GM15510 (cell line): Measurements from ENCODE around the gene NECAB2.

Experiments used
- POLR2A ChIP-seq: IDR thresholded peaks from 3 replicates; pipeline ENCODE4 v1.6.1; 2011; ENCODE audit warnings: borderline replicate concordance; ENCODE audit not compliant: insufficient read length; ENCODE audit errors: extremely low read depth

NECAB2 gene

DNA sequence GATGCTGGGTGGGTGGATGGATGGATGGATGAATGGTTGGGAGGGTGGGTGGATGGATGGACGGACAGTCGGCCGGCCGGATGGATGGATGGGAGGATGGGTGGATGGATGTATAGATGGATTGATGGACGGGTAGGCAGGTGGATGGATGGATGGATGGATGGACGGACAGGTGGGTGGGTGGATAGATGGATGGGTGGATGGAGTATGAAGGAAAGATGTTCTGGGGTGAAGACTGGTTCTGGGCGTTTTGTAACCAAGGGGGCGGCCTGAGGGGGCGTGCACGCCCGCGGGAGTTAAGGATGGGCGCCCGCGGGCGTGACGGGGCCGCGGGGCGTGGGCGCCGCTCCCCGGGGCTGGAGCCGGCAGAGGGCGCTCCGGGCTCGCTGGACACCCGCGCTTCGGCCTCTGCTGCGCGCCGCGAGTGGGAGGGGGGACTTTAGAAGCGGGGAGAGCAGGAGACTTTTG is at the start of gene NECAB2:
TSS of gene NECAB2 (plus strand) at position 407 of the 468 bp plus-strand sequence. CDS start 405 bp downstream, outside the sequence.
- no peak for TF ChIP-seq POLR2A

DNA sequence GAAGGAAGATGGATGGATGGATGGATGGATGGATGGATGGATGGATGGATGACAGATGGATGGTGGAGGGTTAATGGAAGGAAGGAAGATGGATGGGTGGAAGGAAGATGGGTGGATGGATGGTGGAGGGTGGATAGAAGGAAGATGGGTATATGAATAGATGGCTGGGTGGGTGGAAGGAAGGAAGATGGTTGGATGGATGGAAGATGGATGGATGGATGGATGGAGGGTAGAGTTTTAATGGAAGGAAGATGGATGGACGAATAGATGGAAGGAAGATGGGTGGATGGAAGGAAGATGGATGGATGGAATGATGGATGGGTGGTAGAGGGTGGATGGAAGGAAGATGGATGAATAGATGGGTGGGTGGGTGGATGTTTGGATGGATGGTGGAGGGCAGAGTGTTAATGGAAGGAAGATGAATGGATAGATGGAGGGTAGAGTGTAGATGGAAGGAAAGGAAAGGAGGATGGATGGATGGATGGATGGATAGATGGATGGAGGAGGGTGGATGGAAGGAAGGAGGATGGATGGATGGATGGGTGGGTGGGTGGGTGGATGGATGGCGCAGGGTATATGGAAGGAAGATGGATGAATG is 47.1 kb upstream of the NECAB2 start:
- TF ChIP-seq POLR2A, result no peak

DNA sequence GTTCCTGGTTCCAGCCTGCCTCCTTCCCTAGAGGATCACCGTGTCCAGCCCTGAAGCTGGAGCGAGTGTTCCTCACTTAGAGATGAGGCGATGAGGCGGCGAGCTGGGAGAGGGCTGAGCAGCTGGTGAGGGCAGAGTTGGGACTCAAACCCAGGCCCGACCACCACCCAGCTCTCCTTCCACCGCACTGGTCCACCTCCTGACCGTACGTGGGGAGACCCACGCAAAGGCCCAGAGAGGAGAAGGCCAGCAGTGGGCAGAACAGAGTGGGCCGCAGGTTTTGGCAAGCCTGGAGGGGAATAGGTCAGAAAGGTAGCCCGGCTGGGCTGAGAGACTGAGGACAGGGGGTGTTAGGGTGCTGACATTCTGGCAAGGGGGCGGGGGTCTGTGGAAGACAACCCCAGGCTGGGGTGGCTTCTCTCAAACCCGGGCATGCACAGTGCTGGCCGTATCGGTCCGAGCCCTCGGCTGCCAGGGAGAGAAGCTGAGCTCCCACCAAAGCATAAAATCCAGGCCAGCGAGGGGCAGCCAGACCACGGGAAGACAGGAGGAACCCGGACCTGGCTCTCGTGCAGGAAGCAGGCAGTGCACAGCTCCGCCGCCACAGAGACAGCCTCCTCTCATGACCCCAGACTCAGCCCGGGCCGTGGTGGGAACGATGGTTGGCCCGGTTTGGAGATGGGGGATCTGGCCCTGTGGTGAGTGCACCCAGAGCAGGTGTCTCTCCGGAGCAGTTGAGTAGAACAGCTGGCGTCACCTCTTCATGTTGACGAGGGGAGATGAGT is 44.3 kb upstream of the NECAB2 start:
- no peak for TF ChIP-seq POLR2A

DNA sequence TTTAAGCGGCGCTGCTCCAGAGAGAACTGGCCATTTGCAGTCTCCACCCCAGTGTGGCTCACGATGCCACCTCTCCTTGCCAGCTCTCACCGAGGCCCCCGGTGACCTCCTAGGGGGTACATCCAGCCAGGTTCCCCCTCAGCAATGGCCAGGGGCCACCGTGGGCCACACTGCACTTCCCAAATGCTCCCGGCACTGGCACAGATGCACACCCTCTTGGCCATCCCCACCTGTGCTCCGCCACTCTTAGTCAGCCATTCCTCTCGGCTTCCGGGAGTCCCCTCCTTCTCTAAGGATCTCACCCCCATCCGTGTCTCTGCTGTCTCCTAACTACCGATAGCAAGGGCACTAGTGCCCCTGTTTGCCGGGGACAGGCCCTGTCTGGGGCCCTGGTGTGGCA is 43.4 kb upstream of the NECAB2 start:
- TF ChIP-seq POLR2A, result no peak

DNA sequence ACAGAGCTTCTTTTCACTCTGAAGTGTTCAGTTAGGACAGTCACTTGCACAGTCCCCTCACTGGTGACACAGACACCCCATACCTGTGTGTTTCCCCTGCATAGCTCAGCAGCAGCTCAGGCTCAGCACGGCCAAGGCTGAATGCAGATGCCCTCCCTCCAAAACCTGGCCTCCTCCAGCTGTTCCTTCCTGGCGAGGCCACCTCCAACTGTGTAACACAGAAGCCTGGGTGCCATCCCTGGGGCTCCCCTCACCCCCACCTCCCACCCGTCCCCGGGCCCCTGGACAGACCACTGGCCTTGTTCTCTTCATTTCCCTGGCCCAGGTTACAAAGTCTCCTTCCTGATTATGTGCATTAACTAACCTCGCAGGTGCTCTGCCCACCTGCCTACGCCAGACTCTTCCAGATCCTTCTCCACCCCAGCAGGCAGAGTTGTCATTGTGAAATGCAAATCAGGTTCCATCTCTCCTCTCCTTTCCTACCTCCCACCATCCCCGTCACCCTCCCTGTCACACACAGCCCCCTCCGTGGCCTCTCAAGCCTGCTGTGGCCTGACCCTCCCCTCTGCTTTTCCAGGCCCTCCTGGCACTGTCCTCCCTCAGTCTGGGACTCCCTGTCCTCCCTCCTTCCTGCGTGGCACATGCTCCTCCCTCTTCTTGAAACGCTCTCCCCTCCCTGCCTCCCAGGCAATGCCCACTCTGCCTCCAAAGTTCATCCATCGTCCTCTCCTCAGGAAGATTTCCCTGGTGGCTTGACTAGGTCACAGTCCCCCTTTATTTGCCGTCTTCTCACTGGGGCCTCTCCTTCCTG is 42.7 kb upstream of the NECAB2 start:
- no peak for TF ChIP-seq POLR2A

DNA sequence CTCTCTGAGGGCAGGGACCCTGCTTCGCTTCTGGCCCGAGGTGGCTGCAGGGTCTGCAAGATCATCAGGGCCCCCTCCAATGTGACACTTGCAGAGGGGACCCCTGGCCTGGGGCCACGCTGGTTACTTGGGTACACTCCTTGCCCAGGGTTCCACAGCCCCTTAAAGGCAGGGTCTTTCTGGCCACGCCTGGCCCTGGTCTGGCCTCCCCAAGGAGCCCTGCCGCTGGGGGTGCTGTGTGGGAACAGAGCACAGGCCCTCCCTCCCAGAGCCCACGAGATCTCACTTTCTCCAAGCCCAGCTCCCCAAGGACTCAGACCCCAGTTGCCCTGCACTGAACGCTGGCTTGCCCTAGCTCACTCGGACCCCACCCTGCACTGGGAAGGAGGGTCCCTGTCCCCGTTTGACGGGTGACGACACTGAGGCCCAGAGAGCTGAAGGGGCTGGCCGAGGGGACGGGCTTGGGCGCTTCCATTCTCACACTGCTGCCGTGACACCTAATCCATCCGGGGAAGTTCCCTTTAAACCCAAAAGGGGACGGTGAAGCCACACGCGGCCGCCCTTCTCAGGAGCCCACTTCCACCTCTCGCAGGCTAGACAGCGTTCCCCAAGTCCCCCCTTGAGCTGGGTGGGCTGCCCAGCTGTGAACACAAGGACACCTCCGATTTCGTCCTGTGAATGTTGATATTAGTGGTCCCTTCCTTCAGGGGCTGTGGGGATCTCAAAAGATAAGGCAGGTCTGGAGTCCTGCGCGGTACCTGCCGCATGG is 41.9 kb upstream of the NECAB2 start:
- TF ChIP-seq POLR2A, result no peak

DNA sequence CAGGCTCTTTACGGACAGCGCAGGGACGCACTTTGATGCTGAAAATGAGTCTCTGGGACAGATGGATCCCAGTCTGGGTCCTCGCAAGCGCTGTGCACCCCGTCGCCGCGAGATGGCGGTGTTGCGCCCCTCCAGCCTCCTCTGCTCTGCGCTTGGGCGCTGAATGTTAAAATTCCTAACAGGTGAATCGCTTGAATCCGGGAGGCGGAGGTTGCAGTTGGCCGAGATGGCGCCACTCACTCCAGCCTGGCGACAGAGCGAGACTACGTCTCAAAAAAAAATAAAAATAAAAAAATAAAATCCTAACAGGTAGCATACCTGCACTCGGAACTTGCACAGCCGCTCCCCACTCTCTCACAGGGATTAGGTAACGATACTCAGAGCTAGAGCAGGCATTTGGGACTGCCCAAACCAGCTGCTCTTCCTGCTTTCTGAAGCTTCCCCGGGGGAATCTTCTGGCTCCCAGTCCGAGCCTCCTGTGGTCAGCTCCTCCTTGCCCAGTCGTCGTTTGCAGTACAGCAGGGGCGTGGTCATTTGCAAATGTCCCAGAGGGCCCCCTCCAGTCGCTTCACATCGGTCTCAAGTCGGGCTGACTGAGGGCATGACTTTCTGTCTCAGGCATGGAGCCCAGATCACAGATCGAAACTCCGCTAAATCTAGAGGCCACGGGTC is 41.2 kb upstream of the NECAB2 start:
- TF ChIP-seq POLR2A, result no peak

DNA sequence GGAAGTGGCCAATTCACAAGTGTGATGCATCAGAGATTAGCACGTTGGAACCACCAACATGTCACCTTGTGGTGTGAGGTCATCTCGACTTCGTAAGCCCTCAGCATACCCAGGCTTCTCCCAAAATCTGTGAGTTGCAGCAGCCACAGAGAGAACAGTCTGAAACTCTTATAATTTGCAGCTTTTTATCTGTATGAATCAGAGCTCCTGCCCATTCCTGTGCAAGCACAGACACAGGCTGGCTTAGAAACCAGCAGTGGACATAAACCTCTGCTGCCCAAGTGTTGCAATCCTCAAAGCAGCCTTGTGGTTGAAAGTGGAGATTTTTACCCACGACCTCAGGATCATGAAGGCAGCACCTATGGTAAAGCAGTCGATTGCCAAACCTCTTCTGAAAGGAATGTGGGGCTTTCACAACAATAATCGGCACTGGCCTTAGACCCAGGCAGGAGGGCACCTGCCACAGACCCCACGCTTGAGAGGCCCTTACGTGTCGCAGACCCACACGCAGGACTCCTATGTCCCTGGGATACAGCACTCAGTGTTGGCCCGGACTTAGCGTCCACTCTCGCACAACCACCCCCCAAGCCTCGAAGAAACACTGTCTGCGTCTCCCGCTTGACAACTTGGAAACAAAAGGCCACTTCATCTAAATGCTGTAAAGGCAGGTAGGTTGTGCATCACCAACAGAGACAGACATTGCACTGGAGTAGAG is 39.5 kb upstream of the NECAB2 start:
- no peak for TF ChIP-seq POLR2A

DNA sequence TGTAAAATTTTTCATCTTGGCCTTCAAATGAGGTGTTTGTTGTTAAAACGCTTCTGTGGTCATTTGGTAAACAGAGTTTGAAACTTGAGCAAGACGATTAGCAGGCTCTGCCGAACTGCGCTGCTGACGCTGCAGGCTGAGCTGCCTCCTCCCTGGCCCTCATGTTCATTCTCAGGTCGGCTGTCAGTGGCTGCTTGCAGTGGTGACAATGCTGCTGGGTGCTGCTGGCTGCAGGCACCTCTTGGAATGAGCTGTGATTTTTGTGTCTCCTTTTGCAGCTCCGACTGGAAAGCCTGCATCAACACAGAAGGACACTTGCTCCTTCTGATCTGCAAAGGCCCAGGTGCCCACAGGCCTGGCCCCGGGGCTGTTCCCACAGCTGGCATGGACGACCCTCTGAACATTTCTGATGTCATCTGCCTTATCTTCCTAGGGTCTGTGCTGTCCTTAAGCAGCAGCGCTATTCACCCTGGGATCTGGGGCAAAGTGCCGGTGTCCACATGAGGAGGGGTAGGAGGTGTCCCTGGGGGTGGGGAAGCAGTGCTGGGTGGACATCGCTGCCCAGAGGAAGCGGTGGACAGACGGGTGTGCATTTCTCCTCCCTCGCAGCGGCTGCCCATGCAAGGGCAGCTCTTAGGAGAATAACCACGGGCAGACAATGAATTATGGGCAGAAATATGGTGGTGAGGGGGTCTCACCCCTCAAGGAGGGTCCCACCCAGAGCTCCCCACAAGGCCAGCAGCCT is 38.1 kb upstream of the NECAB2 start:
- TF ChIP-seq POLR2A, result no peak

DNA sequence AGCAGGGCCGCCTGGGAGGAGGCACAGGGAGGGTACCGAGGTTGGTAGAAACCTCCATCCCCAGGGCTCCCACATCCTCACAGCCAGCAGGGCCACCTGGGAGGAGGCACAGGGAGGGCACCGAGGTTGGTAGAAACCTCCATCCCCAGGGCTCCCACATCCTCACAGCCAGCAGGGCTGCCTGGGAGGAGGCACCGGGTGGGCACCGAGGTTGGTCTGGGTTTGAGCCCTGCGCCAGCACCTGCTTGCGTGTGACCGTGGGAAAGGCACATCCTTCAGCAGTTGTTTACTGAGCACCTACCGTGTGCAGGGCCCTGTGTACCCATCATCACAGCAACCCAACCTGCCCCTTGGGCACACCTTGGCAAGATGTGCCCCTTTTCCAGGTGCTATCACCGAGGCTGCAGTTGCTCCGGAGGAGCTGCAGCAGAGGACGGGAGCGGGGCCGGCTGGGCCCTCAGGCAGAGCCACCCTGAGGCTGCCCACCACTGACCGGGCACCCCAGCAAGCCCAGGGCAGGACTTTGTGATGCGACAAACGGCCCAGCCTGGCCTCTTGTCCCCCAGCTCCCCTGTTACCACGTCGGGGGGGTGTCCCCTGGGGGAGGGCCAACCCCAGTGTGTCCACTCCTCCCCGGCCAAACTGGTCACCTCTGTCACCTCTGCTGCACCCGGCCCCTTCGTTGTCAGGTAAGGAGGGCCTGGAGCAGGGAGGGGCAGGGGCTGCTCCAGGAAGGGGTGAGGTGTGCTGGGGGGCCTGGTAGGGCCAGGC is 37.1 kb upstream of the NECAB2 start:
- no peak for TF ChIP-seq POLR2A

DNA sequence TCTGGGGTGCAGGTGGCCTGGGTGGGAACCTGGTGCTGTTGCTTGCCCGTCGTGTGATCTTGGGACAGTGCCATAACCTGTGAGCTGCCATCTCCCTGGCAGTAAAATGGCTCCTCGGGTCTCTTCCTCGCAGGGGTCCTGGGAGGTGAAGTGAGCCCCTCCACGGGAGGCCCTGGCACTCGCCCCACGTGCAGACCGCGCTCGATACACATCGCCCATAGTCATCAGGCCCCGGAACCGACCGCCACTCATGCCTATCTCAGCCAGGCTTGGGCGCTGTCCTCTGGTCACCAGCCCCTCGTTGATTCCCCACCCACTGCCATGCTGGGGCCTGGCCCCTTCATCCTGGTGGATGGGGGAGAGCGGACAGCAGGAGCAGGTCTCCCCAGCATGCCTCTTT is 36.5 kb upstream of the NECAB2 start:
- no peak for TF ChIP-seq POLR2A

DNA sequence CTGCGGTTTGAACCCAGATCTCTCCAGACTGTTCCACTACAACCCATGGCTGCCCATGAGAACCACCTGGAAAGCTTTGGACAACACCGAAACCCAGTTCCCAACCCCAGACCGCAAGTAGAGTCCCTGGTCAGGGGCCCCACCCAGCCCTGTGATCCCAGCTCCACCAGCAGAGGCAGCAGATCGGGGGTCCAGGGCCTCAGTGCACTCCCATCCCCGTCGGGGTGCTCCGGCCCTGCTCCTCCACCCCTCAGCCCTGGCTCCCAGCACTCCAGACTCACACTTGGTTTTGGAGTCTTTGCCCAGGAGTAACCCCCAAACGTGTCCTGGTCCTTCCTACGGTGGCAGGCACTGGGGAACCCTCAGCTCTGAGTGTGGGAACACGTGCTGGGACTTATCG is 35.7 kb upstream of the NECAB2 start:
- TF ChIP-seq POLR2A, result no peak
